ENCODE measurements around the gene ADIPOR2. TPM values are rescaled to one million over a fixed set of nuclear protein-coding genes. Genes with fewer than 3 reads are reported as not detected.
"Not testable (repeated sequence)": the region's sequence is repeated elsewhere in the genome, so short reads cannot be mapped to it uniquely, and the experiment has no call there.

Gene ADIPOR2
- total RNA-seq, 4 donors from 2014 or later, result 28.2 to 37.4 (median 34.1) TPM

DNA sequence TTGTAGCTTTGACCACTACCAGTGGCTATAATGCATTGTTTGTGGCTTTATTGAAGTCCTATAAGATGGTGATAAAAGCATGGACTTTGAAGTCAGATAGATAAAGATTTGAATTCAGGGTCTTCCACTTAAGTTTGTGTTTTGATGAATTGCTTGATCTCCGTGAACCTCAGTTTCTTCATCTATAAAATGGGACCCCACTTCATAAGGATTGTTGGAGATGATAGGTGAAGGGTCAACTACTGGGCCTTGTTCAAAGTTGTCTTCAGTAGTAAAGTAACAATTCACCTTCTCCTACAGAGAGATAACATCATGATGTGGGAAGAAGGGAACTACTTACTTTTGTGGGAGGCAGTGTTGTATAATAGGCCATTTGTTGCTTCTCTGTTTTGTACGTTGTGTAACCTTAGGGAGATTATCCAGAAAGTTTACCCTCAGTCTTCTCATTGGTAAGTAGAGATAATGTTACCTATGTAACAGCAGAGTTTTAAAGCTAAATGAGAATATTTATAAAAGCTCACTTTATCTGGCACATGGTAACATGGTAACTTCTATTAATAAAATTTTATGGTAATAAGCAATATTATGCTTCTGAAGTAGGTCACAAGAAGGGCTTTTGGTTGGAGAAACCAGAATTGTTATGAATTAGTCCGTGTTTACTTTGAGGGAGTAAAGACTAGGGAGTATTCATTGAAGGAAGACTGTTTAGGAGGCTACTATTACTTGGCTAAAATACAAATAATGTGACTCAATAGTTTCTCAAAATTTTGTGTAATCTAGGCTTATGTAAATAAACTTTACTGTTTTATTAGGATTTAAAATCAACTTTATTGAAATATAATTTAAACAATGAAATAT lies 15.1 kb downstream of the ADIPOR2 start:
- Histone ChIP-seq H3K4me3 (no peak overlapping the region), H3K9me3 (no peaks in the 10 kb centered on the region), H3K27ac (replicated peaks in 1 of 4) (no peak overlapping the region), H3K27me3 (no peaks in the 10 kb centered on the region), H3K36me3 (no peaks in the 10 kb centered on the region), H3K4me1 (peaks cover 8 to 49% (median 44%) of the 10 kb centered on the region in 4 donors)
- DNase-seq (ENCODE audit: extremely low spot score), result no peak
- intact Hi-C loops (cut with DNase I), result no loop called here
- TF ChIP-seq EP300 (IDR thresholded peaks at IDR 0.05) (no peak), POLR2A (IDR thresholded peaks at IDR 0.05; ENCODE audit: low read depth) (no peak), POLR2AphosphoS5 (IDR thresholded peaks at IDR 0.05) (no peak)
- TF ChIP-seq, protein P1, sequence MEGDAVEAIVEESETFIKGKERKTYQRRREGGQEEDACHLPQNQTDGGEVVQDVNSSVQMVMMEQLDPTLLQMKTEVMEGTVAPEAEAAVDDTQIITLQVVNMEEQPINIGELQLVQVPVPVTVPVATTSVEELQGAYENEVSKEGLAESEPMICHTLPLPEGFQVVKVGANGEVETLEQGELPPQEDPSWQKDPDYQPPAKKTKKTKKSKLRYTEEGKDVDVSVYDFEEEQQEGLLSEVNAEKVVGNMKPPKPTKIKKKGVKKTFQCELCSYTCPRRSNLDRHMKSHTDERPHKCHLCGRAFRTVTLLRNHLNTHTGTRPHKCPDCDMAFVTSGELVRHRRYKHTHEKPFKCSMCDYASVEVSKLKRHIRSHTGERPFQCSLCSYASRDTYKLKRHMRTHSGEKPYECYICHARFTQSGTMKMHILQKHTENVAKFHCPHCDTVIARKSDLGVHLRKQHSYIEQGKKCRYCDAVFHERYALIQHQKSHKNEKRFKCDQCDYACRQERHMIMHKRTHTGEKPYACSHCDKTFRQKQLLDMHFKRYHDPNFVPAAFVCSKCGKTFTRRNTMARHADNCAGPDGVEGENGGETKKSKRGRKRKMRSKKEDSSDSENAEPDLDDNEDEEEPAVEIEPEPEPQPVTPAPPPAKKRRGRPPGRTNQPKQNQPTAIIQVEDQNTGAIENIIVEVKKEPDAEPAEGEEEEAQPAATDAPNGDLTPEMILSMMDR (IDR thresholded peaks at IDR 0.05), result no peak
- 78% methylated on average over 3 of the region's 3 CpGs for WGBS

DNA sequence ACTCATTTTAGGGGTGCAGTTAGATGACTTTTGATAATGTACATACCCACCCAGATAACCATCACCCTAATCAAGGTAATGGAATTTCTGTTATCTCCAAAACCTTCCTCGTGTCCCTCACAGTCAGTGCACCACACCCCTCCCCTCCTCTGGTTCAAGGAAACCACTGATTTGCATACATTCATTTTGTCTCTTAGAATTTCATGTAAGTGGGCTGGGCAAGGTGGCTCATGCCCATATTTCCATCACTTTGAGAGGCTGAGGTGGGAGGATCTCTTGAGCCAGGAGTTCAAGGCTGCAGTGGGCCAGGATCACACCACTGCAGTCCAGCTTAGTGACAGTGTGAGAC lies 15.7 kb downstream of the ADIPOR2 start:
- no peak for DNase-seq (ENCODE audit: extremely low spot score)
- H3K36me3 ChIP-seq, result no peaks in the 10 kb centered on the region
- H3K4me1 ChIP-seq, result peaks cover 9 to 55% (median 50%) of the 10 kb centered on the region in 4 donors
- TF ChIP-seq, protein P1 (IDR thresholded peaks at IDR 0.05), result no peak
- TF ChIP-seq EP300 (IDR thresholded peaks at IDR 0.05), result no peak
- TF ChIP-seq POLR2AphosphoS5 (IDR thresholded peaks at IDR 0.05), result no peak
- TF ChIP-seq POLR2A (IDR thresholded peaks at IDR 0.05; ENCODE audit: low read depth), result no peak
- intact Hi-C loops (cut with DNase I), result no loop called here
- WGBS, result 64% methylated on average over 1 of the region's 1 CpG
- no peak overlapping the region for H3K27ac ChIP-seq (replicated peaks in 1 of 4)
- H3K9me3 ChIP-seq, result no peaks in the 10 kb centered on the region
- no peak overlapping the region for H3K4me3 ChIP-seq
- no peaks in the 10 kb centered on the region for H3K27me3 ChIP-seq

DNA sequence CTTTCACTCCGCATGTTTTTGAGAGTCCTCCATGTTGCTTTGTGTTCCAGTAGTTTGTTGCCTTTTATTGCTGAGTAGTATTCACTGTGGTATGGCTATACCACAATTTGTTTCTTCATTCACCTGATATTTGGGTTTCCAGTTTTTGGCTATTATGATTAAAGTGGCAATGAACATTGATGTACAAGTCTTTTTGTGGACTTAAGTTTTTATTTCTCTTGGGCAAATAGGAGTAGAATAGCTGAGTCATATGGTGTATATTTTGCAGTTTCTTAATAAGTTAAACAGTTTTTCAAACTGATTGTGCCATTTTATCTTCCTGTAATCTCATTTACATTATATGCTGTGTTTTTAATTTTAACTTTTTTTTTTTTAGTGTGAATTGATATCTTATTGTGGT lies 16.2 kb downstream of the ADIPOR2 start:
- WGBS, result 100% methylated on average over 1 of the region's 1 CpG
- DNase-seq (ENCODE audit: extremely low spot score), result no peak
- Histone ChIP-seq H3K4me1 (peaks cover 13 to 56% (median 52%) of the 10 kb centered on the region in 4 donors), H3K27ac (replicated peaks in 1 of 4) (no peak overlapping the region), H3K36me3 (no peaks in the 10 kb centered on the region), H3K4me3 (no peak overlapping the region), H3K27me3 (no peaks in the 10 kb centered on the region), H3K9me3 (no peaks in the 10 kb centered on the region)
- intact Hi-C loops (cut with DNase I), result no loop called here
- TF ChIP-seq POLR2AphosphoS5 (IDR thresholded peaks at IDR 0.05) (no peak), EP300 (IDR thresholded peaks at IDR 0.05) (no peak), POLR2A (IDR thresholded peaks at IDR 0.05; ENCODE audit: low read depth) (no peak)
- TF ChIP-seq, protein P1 (IDR thresholded peaks at IDR 0.05), result no peak

DNA sequence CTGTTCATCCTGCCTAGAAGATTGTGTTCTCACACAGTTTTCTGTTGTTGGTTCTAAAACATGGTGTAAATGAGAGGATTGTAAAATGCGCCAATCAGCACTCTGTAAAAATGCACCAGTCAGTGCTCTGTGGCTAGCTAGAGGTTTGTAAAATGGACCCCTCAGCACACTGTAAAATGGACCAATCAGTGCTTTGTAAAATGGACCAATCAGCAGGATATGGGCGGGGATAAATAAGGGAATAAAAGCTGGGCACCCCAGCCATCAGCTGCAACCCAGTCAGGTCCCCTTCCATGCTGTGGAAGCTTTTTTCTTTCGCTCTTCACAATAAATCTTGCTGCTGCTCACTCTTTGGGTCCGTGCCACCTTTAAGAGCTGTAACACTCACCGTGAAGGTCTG lies 19.1 kb downstream of the ADIPOR2 start:
- 100% methylated on average over 5 of the region's 5 CpGs for WGBS
- H3K9me3 ChIP-seq; intact Hi-C loops (cut with DNase I); H3K27me3 ChIP-seq; H3K4me3 ChIP-seq; DNase-seq (ENCODE audit: extremely low spot score); H3K27ac ChIP-seq (replicated peaks in 1 of 4); H3K36me3 ChIP-seq: not testable (repeated sequence)
- peaks cover 6 to 49% (median 41%) of the 10 kb centered on the region in 4 donors for H3K4me1 ChIP-seq

DNA sequence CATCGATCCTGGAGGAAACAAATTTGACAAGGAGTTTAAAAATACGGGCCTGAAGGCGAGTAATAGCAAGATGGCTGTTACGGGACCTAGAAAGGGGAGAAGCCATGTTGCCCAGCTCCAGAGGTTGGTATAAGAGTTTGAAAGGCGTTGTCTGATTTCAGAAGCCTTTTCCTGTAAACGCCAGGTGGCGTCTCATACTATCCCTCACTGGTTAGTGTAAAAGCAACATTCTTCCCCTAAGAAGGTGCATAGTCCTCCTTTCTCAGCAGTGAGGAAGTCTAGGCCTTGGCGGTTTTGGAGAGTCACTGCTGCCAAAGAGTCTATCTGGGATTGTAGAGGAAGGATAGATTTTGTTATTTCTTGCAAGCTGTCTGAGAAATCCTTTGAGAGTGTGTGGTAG lies 20.0 kb downstream of the ADIPOR2 start:
- DNase-seq (ENCODE audit: extremely low spot score); H3K27ac ChIP-seq (replicated peaks in 1 of 4); H3K27me3 ChIP-seq; H3K4me3 ChIP-seq; H3K9me3 ChIP-seq; intact Hi-C loops (cut with DNase I): not testable (repeated sequence)
- Histone ChIP-seq H3K36me3 (peaks cover 0 to 12% (median 4%) of the 10 kb centered on the region in 4 donors), H3K4me1 (peaks cover 4 to 43% (median 36%) of the 10 kb centered on the region in 4 donors)
- WGBS, result 97% methylated on average over 8 of the region's 8 CpGs

DNA sequence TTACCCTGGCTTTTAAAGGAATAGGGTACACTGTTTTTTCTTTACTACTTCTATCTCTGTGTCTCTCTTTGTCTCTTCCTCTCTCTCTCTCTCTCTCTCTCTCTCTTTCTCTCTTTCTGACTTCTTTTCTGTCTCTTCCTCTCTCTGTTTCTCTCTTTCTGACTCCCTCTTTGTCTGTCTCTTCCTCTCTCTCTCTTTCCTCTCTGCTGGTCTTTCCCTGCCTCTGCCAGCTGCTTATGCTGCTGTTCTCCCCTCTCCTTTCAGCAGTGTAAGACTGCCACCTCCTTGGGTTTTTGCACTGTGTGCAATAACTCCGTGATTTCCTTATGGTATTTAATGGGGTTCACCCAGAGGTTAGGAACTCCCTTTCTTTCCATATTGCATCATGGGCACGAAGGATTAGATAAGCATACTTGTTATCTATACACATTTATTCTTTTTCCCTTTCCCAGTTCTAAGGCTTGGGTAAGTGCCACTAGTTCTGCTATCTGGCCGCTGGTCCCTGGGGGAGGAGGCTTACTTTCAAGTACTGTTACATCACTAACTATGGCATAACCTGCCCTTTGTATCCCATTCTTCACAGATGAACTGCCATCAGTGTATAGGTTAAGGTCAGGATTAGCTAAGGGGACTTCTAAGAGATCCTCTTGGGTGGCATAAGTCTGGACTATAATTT lies 20.8 kb downstream of the ADIPOR2 start:
- H3K9me3 ChIP-seq; DNase-seq (ENCODE audit: extremely low spot score); intact Hi-C loops (cut with DNase I); H3K4me3 ChIP-seq; H3K27me3 ChIP-seq; H3K27ac ChIP-seq (replicated peaks in 1 of 4): not testable (repeated sequence)
- 51% methylated on average over 3 of the region's 3 CpGs for WGBS
- peaks cover 11 to 43% (median 36%) of the 10 kb centered on the region in 4 donors for H3K4me1 ChIP-seq
- peaks cover 0 to 12% (median 4%) of the 10 kb centered on the region in 4 donors for H3K36me3 ChIP-seq

DNA sequence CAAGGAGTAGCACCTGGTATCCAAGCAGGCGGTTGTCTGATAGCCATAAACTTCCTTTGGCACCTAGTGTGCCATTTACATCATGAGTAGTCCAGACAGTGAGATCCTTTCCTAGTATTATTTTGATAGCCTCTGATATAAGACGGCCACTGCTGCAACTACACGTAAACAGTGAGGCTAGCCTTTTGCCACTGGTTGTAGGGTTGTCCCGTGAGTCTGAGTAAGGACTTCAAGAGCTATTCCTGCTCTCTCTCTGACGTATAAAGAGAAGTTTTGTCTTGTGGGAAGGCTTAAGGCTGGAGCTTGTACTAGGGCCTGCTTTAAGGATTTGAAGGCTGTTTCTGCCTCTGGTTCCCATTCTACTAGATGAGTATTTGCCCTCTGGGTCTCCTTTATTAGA lies 21.4 kb downstream of the ADIPOR2 start:
- H3K27ac ChIP-seq (replicated peaks in 1 of 4); H3K4me3 ChIP-seq; H3K27me3 ChIP-seq; DNase-seq (ENCODE audit: extremely low spot score); H3K9me3 ChIP-seq; intact Hi-C loops (cut with DNase I): not testable (repeated sequence)
- WGBS, result 94% methylated on average over 3 of the region's 5 CpGs
- Histone ChIP-seq H3K36me3 (peaks cover 0 to 12% (median 4%) of the 10 kb centered on the region in 4 donors), H3K4me1 (peaks cover 15 to 43% (median 38%) of the 10 kb centered on the region in 4 donors)

DNA sequence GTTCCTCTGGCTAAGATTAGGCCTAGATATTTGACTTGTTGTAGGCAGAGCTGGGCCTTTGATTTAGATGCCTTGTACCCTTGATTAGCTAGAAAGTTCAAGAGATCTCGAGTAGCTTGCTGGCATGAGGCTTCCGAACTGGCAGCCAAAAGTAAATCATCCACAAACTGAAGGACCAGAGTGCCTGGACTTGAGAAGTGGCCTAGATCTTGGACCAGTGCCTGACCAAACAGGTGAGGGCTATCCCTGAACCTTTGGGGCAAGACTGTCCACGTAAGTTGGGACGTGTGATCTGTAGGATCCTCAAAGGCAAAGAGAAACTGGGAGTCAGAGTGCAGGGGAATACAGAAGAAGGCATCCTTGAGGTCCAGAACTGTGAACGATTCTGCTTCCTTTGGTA lies 22.0 kb downstream of the ADIPOR2 start:
- H3K27me3 ChIP-seq; DNase-seq (ENCODE audit: extremely low spot score); intact Hi-C loops (cut with DNase I); H3K4me3 ChIP-seq; H3K27ac ChIP-seq (replicated peaks in 1 of 4); H3K9me3 ChIP-seq: not testable (repeated sequence)
- WGBS, result 95% methylated on average over 5 of the region's 5 CpGs
- Histone ChIP-seq H3K36me3 (peaks cover 0 to 12% (median 4%) of the 10 kb centered on the region in 4 donors), H3K4me1 (peaks cover 15 to 40% (median 39%) of the 10 kb centered on the region in 4 donors)

Data from esophagus muscularis mucosa (tissue), 4 donors.